ENCODE data around the gene NCOA1.
"Not testable (repeated sequence)": the region's sequence is repeated elsewhere in the genome, so short reads cannot be mapped to it uniquely, and the experiment has no call there.

The NCOA1 gene

DNA sequence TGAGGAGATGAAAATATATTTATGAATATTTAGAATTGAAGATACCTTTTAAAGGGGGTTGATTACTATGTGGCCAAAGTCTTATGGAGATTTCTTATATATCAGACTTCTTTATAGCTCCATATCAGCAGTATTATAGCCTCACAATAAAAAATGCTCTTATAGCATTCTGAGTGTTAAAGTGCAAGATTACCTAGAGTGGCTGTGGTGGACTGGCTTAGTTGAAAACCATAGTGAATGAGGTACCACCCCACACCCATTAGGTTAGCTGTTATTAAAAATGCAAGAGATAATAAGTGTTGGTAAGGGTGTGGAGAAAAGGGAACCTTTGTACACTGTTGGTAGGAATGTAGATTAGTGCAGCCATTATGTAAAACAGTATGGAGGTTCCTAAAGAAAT, 39.7 kb downstream of the NCOA1 start:
- no peak overlapping the region for H3K4me3 ChIP-seq (ENCODE audit: low read depth, low read length)
- H3K4me1 ChIP-seq (ENCODE audit: control insufficient read depth, insufficient read depth, low read length) = no peaks in the 10 kb centered on the region
- CTCF ChIA-PET = interaction anchor here (0.6 to 0.9 kb wide), 4 partner anchors 12 to 121 kb away, joined by 3 to 6 read pairs (median 4); no protein-coding TSS in a partner anchor
- H3K27ac ChIP-seq (ENCODE audit: extremely low read depth, low read depth, low read length) = no peak overlapping the region
- POLR2A ChIA-PET = no interaction called here
- no peaks in the 10 kb centered on the region; a peak in 1 of 3 replicates for H3K36me3 ChIP-seq (ENCODE audit: control insufficient read depth in 2 of 2, insufficient read depth in 1 of 2, low read length in 2 of 2)
- no peaks in the 10 kb centered on the region for H3K9me3 ChIP-seq (ENCODE audit: control insufficient read depth, insufficient read depth, low read depth, low read length)
- no peak for TF ChIP-seq ZNF654 (tag by site-specific recombination; IDR thresholded peaks at IDR 0.05; ENCODE audit: low read depth)
- TF ChIP-seq YY1 (tag by site-specific recombination; IDR thresholded peaks at IDR 0.05) = no peak
- TF ChIP-seq ZNF266 (tag by site-specific recombination; IDR thresholded peaks at IDR 0.05; ENCODE audit: low read depth) = no peak
- no peak for TF ChIP-seq GLI4 (tag by site-specific recombination; IDR thresholded peaks at IDR 0.05)
- no peak for TF ChIP-seq ZNF239 (tag by site-specific recombination; IDR thresholded peaks at IDR 0.05)
- no peak for TF ChIP-seq ZNF174 (tag by site-specific recombination; IDR thresholded peaks at IDR 0.05)
- TF ChIP-seq, protein P1, sequence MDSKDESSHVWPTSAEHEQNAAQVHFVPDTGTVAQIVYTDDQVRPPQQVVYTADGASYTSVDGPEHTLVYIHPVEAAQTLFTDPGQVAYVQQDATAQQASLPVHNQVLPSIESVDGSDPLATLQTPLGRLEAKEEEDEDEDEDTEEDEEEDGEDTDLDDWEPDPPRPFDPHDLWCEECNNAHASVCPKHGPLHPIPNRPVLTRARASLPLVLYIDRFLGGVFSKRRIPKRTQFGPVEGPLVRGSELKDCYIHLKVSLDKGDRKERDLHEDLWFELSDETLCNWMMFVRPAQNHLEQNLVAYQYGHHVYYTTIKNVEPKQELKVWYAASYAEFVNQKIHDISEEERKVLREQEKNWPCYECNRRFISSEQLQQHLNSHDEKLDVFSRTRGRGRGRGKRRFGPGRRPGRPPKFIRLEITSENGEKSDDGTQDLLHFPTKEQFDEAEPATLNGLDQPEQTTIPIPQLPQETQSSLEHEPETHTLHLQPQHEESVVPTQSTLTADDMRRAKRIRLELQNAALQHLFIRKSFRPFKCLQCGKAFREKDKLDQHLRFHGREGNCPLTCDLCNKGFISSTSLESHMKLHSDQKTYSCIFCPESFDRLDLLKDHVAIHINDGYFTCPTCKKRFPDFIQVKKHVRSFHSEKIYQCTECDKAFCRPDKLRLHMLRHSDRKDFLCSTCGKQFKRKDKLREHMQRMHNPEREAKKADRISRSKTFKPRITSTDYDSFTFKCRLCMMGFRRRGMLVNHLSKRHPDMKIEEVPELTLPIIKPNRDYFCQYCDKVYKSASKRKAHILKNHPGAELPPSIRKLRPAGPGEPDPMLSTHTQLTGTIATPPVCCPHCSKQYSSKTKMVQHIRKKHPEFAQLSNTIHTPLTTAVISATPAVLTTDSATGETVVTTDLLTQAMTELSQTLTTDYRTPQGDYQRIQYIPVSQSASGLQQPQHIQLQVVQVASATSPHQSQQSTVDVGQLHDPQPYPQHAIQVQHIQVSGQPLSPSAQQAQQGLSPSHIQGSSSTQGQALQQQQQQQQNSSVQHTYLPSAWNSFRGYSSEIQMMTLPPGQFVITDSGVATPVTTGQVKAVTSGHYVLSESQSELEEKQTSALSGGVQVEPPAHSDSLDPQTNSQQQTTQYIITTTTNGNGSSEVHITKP (tag by site-specific recombination; IDR thresholded peaks at IDR 0.05) = no peak
- no peak for TF ChIP-seq ZNF169 (tag by site-specific recombination; IDR thresholded peaks at IDR 0.05)
- TF ChIP-seq, protein P2, sequence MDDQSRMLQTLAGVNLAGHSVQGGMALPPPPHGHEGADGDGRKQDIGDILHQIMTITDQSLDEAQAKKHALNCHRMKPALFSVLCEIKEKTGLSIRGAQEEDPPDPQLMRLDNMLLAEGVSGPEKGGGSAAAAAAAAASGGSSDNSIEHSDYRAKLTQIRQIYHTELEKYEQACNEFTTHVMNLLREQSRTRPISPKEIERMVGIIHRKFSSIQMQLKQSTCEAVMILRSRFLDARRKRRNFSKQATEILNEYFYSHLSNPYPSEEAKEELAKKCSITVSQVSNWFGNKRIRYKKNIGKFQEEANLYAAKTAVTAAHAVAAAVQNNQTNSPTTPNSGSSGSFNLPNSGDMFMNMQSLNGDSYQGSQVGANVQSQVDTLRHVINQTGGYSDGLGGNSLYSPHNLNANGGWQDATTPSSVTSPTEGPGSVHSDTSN (CRISPR knock-in tag; IDR thresholded peaks at IDR 0.05) = no peak
- TF ChIP-seq ZNF664 (tag by site-specific recombination; IDR thresholded peaks at IDR 0.05) = no peak
- TF ChIP-seq, protein P3, sequence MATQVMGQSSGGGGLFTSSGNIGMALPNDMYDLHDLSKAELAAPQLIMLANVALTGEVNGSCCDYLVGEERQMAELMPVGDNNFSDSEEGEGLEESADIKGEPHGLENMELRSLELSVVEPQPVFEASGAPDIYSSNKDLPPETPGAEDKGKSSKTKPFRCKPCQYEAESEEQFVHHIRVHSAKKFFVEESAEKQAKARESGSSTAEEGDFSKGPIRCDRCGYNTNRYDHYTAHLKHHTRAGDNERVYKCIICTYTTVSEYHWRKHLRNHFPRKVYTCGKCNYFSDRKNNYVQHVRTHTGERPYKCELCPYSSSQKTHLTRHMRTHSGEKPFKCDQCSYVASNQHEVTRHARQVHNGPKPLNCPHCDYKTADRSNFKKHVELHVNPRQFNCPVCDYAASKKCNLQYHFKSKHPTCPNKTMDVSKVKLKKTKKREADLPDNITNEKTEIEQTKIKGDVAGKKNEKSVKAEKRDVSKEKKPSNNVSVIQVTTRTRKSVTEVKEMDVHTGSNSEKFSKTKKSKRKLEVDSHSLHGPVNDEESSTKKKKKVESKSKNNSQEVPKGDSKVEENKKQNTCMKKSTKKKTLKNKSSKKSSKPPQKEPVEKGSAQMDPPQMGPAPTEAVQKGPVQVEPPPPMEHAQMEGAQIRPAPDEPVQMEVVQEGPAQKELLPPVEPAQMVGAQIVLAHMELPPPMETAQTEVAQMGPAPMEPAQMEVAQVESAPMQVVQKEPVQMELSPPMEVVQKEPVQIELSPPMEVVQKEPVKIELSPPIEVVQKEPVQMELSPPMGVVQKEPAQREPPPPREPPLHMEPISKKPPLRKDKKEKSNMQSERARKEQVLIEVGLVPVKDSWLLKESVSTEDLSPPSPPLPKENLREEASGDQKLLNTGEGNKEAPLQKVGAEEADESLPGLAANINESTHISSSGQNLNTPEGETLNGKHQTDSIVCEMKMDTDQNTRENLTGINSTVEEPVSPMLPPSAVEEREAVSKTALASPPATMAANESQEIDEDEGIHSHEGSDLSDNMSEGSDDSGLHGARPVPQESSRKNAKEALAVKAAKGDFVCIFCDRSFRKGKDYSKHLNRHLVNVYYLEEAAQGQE (tag by site-specific recombination; IDR thresholded peaks at IDR 0.05) = no peak
- TF ChIP-seq ZNF473 (tag by site-specific recombination; IDR thresholded peaks at IDR 0.05) = no peak
- TF ChIP-seq, protein P4, sequence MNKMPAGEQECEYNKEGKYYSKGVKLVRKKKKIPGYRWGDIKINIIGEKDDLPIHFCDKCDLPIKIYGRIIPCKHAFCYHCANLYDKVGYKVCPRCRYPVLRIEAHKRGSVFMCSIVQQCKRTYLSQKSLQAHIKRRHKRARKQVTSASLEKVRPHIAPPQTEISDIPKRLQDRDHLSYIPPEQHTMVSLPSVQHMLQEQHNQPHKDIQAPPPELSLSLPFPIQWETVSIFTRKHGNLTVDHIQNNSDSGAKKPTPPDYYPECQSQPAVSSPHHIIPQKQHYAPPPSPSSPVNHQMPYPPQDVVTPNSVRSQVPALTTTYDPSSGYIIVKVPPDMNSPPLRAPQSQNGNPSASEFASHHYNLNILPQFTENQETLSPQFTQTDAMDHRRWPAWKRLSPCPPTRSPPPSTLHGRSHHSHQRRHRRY (tag by site-specific recombination; IDR thresholded peaks at IDR 0.05) = no peak
- TF ChIP-seq ZFHX2 (tag by site-specific recombination; conservative IDR thresholded peaks at IDR 0.05) = no peak
- no peak for TF ChIP-seq ZNF433 (tag by site-specific recombination; IDR thresholded peaks at IDR 0.05; ENCODE audit: low read depth)

DNA sequence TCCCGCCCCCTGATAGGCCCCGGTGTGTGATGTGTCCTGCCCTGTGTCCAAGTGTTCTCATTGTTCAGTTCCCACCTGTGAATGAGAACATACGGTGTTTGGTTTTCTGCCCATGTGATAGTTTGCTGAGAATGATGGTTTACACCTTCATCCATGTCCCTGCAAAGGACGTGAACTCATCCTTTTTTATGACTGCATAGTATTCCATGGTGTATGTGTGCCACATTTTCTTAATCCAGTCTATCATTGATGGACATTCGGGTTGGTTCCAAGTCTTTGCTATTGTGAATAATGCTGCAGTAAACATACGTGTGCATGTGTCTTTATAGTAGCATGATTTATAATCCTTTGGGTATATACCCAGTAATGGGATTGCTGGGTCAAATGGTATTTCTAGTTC, 40.6 kb downstream of the NCOA1 start:
- H3K9me3 ChIP-seq (ENCODE audit: control insufficient read depth, insufficient read depth, low read depth, low read length); H3K36me3 ChIP-seq (ENCODE audit: control insufficient read depth in 2 of 2, insufficient read depth in 1 of 2, low read length in 2 of 2); H3K4me3 ChIP-seq (ENCODE audit: low read depth, low read length); CTCF ChIA-PET; H3K27ac ChIP-seq (ENCODE audit: extremely low read depth, low read depth, low read length); POLR2A ChIA-PET; H3K4me1 ChIP-seq (ENCODE audit: control insufficient read depth, insufficient read depth, low read length): not testable (repeated sequence)
- TF ChIP-seq, protein P5, sequence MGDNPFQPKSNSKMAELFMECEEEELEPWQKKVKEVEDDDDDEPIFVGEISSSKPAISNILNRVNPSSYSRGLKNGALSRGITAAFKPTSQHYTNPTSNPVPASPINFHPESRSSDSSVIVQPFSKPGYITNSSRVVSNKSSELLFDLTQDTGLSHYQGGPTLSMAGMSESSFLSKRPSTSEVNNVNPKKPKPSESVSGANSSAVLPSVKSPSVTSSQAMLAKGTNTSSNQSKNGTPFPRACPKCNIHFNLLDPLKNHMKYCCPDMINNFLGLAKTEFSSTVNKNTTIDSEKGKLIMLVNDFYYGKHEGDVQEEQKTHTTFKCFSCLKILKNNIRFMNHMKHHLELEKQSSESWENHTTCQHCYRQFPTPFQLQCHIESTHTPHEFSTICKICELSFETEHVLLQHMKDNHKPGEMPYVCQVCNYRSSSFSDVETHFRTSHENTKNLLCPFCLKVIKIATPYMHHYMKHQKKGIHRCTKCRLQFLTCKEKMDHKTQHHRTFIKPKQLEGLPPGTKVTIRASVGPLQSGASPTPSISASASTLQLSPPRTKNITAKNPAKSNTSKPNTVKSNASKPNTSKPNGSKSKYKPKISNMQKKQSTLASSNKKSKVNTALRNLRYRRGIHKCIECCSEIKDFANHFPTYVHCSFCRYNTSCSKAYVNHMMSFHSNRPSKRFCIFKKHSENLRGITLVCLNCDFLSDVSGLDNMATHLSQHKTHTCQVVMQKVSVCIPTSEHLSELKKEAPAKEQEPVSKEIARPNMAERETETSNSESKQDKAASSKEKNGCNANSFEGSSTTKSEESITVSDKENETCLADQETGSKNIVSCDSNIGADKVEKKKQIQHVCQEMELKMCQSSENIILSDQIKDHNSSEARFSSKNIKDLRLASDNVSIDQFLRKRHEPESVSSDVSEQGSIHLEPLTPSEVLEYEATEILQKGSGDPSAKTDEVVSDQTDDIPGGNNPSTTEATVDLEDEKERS (tag by site-specific recombination; IDR thresholded peaks at IDR 0.05) = 0 out of 2 replicates have a peak, but pooled peaks have one; percentile 9
- peak; percentile 47 for TF ChIP-seq ZNF146 (tag by site-specific recombination; IDR thresholded peaks at IDR 0.05)

DNA sequence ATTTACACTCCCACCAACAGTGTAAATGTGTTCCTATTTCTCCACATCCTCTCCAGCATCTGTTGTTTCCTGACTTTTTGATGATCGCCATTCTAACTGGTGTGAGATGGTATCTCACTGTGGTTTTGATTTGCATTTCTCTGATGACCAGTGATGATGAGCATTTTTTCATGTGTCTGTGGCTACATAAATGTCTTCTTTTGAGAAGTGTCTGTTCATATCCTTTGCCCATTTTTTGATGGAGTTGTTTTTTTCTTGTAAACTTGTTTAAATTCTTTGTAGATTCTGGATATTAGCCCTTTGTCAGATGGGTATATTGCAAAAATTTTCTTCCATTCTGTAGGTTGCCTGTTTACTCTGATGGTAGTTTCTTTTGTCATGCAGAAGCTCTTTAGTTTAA, 41.0 kb downstream of the NCOA1 start:
- POLR2A ChIA-PET; CTCF ChIA-PET; H3K4me1 ChIP-seq (ENCODE audit: control insufficient read depth, insufficient read depth, low read length); H3K9me3 ChIP-seq (ENCODE audit: control insufficient read depth, insufficient read depth, low read depth, low read length); H3K27ac ChIP-seq (ENCODE audit: extremely low read depth, low read depth, low read length); H3K36me3 ChIP-seq (ENCODE audit: control insufficient read depth in 2 of 2, insufficient read depth in 1 of 2, low read length in 2 of 2); H3K4me3 ChIP-seq (ENCODE audit: low read depth, low read length): not testable (repeated sequence)
